ENCODE measurements around the gene RNF19B. TPM values are rescaled to one million over a fixed set of nuclear protein-coding genes. Genes with fewer than 3 reads are reported as not detected.

The RNF19B gene
- polyA plus RNA-seq, 3 donors, result 17.7 to 19.9 (median 18.5) TPM

- DNase-seq, result no peak
Measured at GRCh38 chr1:32888677-32889420, 75.8 kb downstream of the RNF19B start.

- no peak for DNase-seq
Measured at GRCh38 chr1:32888134-32888533, 76.5 kb downstream of the RNF19B start.

- no peak for DNase-seq
Measured at GRCh38 chr1:32887623-32888022, 77.0 kb downstream of the RNF19B start.

GRCh38 chr1:32886828-32887414 is 77.7 kb downstream of the RNF19B start:
- no peak for DNase-seq

Other genes starting within 250 kb of the RNF19B start
- gene YARS1, start 147.5 kb downstream of the RNF19B start, polyA plus RNA-seq (ENCODE audit: insufficient read length in 3 of 3), result 10 to 100 TPM; 55.7 to 65.3 (median 62.2) TPM
- 10 to 100 TPM; 24.6 to 43.0 (median 42.1) TPM for gene S100PBP, start 147.2 kb downstream of the RNF19B start, polyA plus RNA-seq (ENCODE audit: insufficient read length in 3 of 3)
- 10 to 100 TPM; 44.2 to 54.0 (median 52.3) TPM for gene FNDC5, start 93.9 kb downstream of the RNF19B start, polyA plus RNA-seq (ENCODE audit: insufficient read length in 3 of 3)
- 1 to 10 TPM in 1 of 3 donors, under 1 TPM in 2; 0.15 to 1.4 (median 0.62) TPM for gene HPCA, start 78.3 kb downstream of the RNF19B start, polyA plus RNA-seq (ENCODE audit: insufficient read length in 3 of 3)
- 10 to 100 TPM in 1 of 3 donors, 1 to 10 TPM in 2; 7.2 to 10.1 (median 7.4) TPM for gene TMEM54, start 63.4 kb downstream of the RNF19B start, polyA plus RNA-seq (ENCODE audit: insufficient read length in 3 of 3)
- gene AK2, start 72.1 kb upstream of the RNF19B start, polyA plus RNA-seq (ENCODE audit: insufficient read length in 3 of 3), result 100 to 1,000 TPM; 206 to 247 (median 241) TPM
- 10 to 100 TPM in 1 of 3 donors, 1 to 10 TPM in 2; 7.3 to 10.8 (median 9.9) TPM for gene AZIN2, start 116.3 kb upstream of the RNF19B start, polyA plus RNA-seq (ENCODE audit: insufficient read length in 3 of 3)
- gene TRIM62, start 217.2 kb upstream of the RNF19B start, polyA plus RNA-seq (ENCODE audit: insufficient read length in 3 of 3), result 1 to 10 TPM; 7.0 to 9.5 (median 7.7) TPM

Data from renal pelvis (tissue), 4 donors.